Measurements from ENCODE around the gene DENND11. TPM values are rescaled to one million over a fixed set of nuclear protein-coding genes. Genes with fewer than 3 reads are reported as not detected.

DENND11 gene
- total and polyA plus RNA-seq, 8 donors, result 5.1 to 24.3 (median 17.9) TPM

GRCh38 chr7:141688043-141688442, 13.9 kb downstream of the DENND11 start:
- Histone ChIP-seq H3K9me3 (no peaks in the 10 kb centered on the region), H3K27ac (no peak overlapping the region), H3K36me3 (peaks cover 0 to 31% (median 0%) of the 10 kb centered on the region in 3 donors), H3K27me3 (no peaks in the 10 kb centered on the region), H3K4me1 (no peaks in the 10 kb centered on the region), H3K4me3 (no peak overlapping the region)
- DNase-seq (no peak), ATAC-seq (no peak), FAIRE-seq (no peak)
- TF ChIP-seq, protein P1, sequence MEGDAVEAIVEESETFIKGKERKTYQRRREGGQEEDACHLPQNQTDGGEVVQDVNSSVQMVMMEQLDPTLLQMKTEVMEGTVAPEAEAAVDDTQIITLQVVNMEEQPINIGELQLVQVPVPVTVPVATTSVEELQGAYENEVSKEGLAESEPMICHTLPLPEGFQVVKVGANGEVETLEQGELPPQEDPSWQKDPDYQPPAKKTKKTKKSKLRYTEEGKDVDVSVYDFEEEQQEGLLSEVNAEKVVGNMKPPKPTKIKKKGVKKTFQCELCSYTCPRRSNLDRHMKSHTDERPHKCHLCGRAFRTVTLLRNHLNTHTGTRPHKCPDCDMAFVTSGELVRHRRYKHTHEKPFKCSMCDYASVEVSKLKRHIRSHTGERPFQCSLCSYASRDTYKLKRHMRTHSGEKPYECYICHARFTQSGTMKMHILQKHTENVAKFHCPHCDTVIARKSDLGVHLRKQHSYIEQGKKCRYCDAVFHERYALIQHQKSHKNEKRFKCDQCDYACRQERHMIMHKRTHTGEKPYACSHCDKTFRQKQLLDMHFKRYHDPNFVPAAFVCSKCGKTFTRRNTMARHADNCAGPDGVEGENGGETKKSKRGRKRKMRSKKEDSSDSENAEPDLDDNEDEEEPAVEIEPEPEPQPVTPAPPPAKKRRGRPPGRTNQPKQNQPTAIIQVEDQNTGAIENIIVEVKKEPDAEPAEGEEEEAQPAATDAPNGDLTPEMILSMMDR (IDR thresholded peaks at IDR 0.05), result no peak
- intact Hi-C loops (cut with DNase I), result no loop called here
- 93 to 96% methylated on average over 5 of the region's 5 CpGs for WGBS, 2 donors

DNA sequence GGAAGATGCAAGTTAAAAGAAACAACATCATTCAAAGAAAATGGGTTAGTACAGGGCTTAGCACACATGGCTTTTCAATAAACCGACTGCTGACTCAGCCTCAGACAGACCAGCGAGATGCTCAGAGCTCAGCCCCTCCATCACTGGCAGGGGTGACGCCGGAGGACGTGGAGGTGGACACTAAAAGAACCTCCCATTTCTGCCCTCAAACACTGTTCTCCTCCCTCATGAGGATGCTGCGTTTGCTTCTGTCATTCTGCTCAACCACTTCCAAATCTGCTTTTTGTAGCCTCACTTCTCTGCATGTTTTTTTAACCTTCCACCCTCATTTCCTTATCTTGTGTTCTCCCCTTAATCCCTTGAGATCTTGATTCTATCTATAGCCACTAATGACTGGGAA, 15.3 kb downstream of the DENND11 start:
- ATAC-seq (no peak), FAIRE-seq (no peak), DNase-seq (no peak)
- H3K36me3 ChIP-seq, result peaks cover 0 to 33% (median 0%) of the 10 kb centered on the region in 3 donors
- no peak overlapping the region for H3K4me3 ChIP-seq
- WGBS, 2 donors, result 87 to 91% methylated on average over 6 of the region's 6 CpGs
- no peaks in the 10 kb centered on the region for H3K27me3 ChIP-seq
- no peak overlapping the region for H3K27ac ChIP-seq
- TF ChIP-seq, protein P1 (IDR thresholded peaks at IDR 0.05), result no peak
- no peaks in the 10 kb centered on the region for H3K4me1 ChIP-seq
- intact Hi-C loops (cut with DNase I), result no loop called here
- no peaks in the 10 kb centered on the region for H3K9me3 ChIP-seq

DNA sequence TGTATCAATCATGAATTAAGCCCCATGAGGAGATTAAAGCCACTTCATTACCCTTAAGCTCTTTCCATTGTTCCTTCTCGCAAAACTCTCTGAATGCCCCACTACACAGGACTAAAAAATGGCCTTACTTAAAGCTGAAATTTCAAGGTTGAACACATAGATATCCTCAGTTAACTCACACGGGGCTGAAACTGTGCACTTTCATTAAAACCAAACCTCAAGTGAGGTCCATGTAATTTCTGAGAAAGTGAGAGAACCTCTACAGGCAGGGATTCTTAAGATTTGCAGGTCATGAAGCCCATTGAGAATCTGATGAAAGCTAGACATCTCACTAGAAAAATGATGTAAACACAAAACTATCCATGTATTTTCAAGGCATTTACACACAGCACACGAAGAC, 15.9 kb downstream of the DENND11 start:
- no peak for FAIRE-seq
- DNase-seq, result no peak
- TF ChIP-seq, protein P1 (IDR thresholded peaks at IDR 0.05), result no peak
- intact Hi-C loops (cut with DNase I), result no loop called here
- Histone ChIP-seq H3K27me3 (no peaks in the 10 kb centered on the region), H3K36me3 (peaks cover 0 to 33% (median 0%) of the 10 kb centered on the region in 3 donors), H3K27ac (no peak overlapping the region), H3K9me3 (no peaks in the 10 kb centered on the region), H3K4me3 (no peak overlapping the region), H3K4me1 (no peaks in the 10 kb centered on the region)
- no peak for ATAC-seq
- 82 to 86% methylated on average over 3 of the region's 3 CpGs for WGBS, 2 donors

- TF ChIP-seq, protein P1 (IDR thresholded peaks at IDR 0.05), result no peak
- ATAC-seq, result no peak
- no peak for DNase-seq
- FAIRE-seq, result no peak
- Histone ChIP-seq H3K9me3 (no peaks in the 10 kb centered on the region), H3K4me3 (no peak overlapping the region), H3K27me3 (no peaks in the 10 kb centered on the region), H3K4me1 (no peaks in the 10 kb centered on the region), H3K36me3 (peaks cover 0 to 33% (median 0%) of the 10 kb centered on the region in 3 donors), H3K27ac (no peak overlapping the region)
- WGBS, 2 donors, result 91 to 92% methylated on average over 27 of the region's 27 CpGs
- intact Hi-C loops (cut with DNase I), result no loop called here
Observed at GRCh38 chr7:141685285-141686023, 16.5 kb downstream of the DENND11 start.

- no peak overlapping the region for H3K27ac ChIP-seq
- H3K4me3 ChIP-seq, result no peak overlapping the region
- H3K4me1 ChIP-seq, result no peaks in the 10 kb centered on the region
- no peaks in the 10 kb centered on the region for H3K9me3 ChIP-seq
- DNase-seq (no peak), FAIRE-seq (no peak), ATAC-seq (no peak)
- TF ChIP-seq, protein P1 (IDR thresholded peaks at IDR 0.05), result no peak
- intact Hi-C loops (cut with DNase I), result no loop called here
- no peaks in the 10 kb centered on the region for H3K27me3 ChIP-seq
- H3K36me3 ChIP-seq, result peaks cover 0 to 11% (median 0%) of the 10 kb centered on the region in 3 donors
Observed at GRCh38 chr7:141679014-141679413, 23.0 kb downstream of the DENND11 start.

Measured in pancreas (tissue), 10 donors.